Peyer's patch (tissue), 4 donors: Measurements from ENCODE around the gene RYR1.
A peak's percentile ranks its signal among the peaks of the same experiment; 100 is the strongest.

Experiments
- CTCF ChIP-seq, 6 experiments: fragments of 450-650 bp in 4 of 6; fragments of 200-600 bp in 2 of 6; sonication (generic) in 1 of 6; IDR thresholded peaks; one replicate each; pipeline ENCODE4 v1.5.1; 2017 to 2019; ENCODE audit warnings: antibody characterized with exemption in 6 of 6, mild to moderate bottlenecking in 3 of 6, moderate library complexity in 1 of 6
- POLR2A ChIP-seq, 2 donors: fragments of 450-650 bp; IDR thresholded peaks; one replicate each; pipeline ENCODE4 v1.5.1; 2017; ENCODE audit warnings: antibody characterized with exemption in 2 of 2, mild to moderate bottlenecking in 2 of 2, moderate library complexity in 2 of 2

DNA sequence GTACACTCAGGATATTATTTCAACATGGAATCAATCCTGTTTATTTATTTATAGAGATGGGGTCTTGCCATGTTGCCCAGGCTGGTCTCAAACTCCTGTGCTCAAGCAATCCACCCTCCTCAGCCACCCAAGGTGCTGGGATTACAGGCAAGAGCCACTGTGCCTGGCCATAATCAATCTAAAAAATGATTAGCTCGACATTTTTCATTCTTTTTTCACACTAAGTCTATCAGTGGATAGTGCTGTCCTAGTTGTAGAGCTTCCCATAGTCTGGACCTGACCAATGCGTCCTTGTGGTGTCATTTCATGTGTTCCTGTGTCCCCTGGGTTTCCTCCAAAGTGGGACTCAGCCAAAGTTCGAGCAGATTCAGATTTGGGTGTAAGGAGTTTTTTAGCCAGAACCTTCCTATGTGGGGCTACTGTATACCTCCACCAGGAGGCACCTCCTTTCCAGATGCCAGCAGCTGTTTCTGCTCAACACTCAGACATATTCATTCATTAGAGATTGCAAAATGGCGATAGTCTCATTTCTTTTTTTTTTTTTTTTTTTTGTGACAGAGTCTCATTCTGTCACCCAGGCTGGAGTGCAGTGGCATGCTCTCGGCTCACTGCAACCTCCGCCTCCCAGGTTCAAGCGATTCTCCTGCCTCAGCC, 123.2 kb downstream of the RYR1 start:
- TF ChIP-seq CTCF (IDR thresholded peaks at IDR 0.05): peak in 2 of 6 experiments; percentile 5 to 26
- TF ChIP-seq POLR2A (IDR thresholded peaks at IDR 0.05): no peak
